Epithelial cell of proximal tubule (primary cell): ENCODE data around the gene TFG. TPM values are rescaled to one million over a fixed set of nuclear protein-coding genes. Genes with fewer than 3 reads are reported as not detected.
"Not testable (repeated sequence)": the region's sequence is repeated elsewhere in the genome, so short reads cannot be mapped to it uniquely, and the experiment has no call there.

Experiments
- DNase-seq: peaks from one replicate; pipeline ENCODE4 v3.0.0-alpha.2; 2011; ENCODE audit warnings: low read depth
- H3K4me3 ChIP-seq: 2 replicates; pipeline ENCODE4 v1.5.1; 2011; ENCODE audit warnings: low read depth, mild to moderate bottlenecking, low read length
- CTCF ChIP-seq: conservative IDR thresholded peaks from 2 replicates; pipeline ENCODE4 v1.5.1; 2012; ENCODE audit warnings: low read depth, mild to moderate bottlenecking, low read length
- total RNA-seq: library from RNA; depleted of rRNA; stranded (reverse); fragments of >200 nt; gene quantifications from 2 replicates; pipeline ENCODE4 v1.2.3, GENCODE V29; 2015

Gene TFG
- total RNA-seq, result 107 and 125 TPM in 2 replicates

GRCh38 chr3:100708989-100709841, at the start of gene TFG:
Gene TFG (plus strand): TSS chr3:100709494. CDS start chr3:100713686, 4,192 bp downstream.
- peak; percentile 90 for DNase-seq
- H3K4me3 ChIP-seq, result peak within 1 kb of the TSS; percentile 85
- no peak for TF ChIP-seq CTCF

- not testable (repeated sequence) for H3K4me3 ChIP-seq, DNase-seq
Measured at GRCh38 chr3:100661294-100661693, 48.0 kb upstream of the TFG start.

- DNase-seq, result no peak
- no peak for TF ChIP-seq CTCF
- H3K4me3 ChIP-seq, result no peak overlapping the region
Measured at GRCh38 chr3:100662113-100662823, 47.0 kb upstream of the TFG start.

- DNase-seq, result no peak
Measured at GRCh38 chr3:100665230-100665629, 44.1 kb upstream of the TFG start.

GRCh38 chr3:100666699-100667098, 42.6 kb upstream of the TFG start:
- not testable (repeated sequence) for H3K4me3 ChIP-seq
- peak; percentile 47 for DNase-seq

More at GRCh38 chr3:100665230-100665629, 44.1 kb upstream of the TFG start:
- H3K4me3 ChIP-seq, result no peak overlapping the region
- no peak for TF ChIP-seq CTCF

- not testable (repeated sequence) for H3K4me3 ChIP-seq, DNase-seq
Measured at GRCh38 chr3:100667316-100667715, 42.0 kb upstream of the TFG start.

GRCh38 chr3:100670995-100671394, 38.3 kb upstream of the TFG start:
- DNase-seq, H3K4me3 ChIP-seq: not testable (repeated sequence)

- DNase-seq, result no peak
- no peak for TF ChIP-seq CTCF
- H3K4me3 ChIP-seq, result no peak overlapping the region
Measured at GRCh38 chr3:100681496-100681895, 27.8 kb upstream of the TFG start.

- H3K4me3 ChIP-seq, result no peak overlapping the region
- DNase-seq, result no peak
- no peak for TF ChIP-seq CTCF
Measured at GRCh38 chr3:100682056-100682853, 27.0 kb upstream of the TFG start.
